ENCODE measurements around the gene SPOCK2.

SPOCK2 gene

DNA sequence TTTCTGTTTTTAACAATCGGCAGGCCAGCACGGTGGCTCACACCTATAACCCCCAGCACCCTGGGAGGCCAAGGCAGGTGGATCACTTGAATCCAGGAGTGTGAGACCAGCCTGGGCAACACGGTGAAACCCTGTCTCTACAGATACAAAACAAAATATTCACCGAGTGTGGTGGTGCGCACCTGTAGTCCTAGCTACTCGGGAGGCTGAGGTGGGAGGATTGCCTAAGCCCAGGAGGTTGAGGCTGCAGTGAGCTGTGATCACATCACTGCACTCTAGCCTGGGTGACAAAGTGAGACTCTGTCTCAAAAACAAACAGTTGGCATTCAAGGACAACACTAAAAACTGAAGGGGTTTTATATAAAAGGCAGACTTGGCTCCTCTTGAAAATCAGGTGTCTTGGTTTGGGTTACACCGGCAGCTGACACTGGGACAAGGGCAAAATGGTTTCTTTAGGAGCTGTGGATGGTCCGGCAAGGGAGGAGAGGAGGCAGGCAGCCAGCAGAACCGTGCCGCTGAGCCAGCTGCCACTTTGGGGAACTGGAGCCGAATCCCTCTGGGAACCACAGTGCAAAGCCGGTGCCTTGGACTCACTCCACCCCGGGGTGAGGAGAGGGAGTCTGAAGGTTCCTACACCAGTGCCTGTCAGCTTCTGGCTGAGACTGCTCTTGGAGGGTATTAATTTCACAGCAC lies 71.6 kb downstream of the SPOCK2 start:
- H3K4me3 ChIP-seq (ENCODE audit: low read length), result no peak overlapping the region
- no peaks in the 10 kb centered on the region for H3K27me3 ChIP-seq (ENCODE audit: insufficient read depth, low read length)
- H3K27ac ChIP-seq (ENCODE audit: low read length), result no peak overlapping the region
- H3K9ac ChIP-seq (ENCODE audit: low read depth, low read length), result no peak overlapping the region
- no peaks in the 10 kb centered on the region for H3K9me3 ChIP-seq (ENCODE audit: insufficient read depth, low read depth, low read length)
- no peaks in the 10 kb centered on the region for H3K36me3 ChIP-seq (ENCODE audit: insufficient read depth, low read depth, low read length)
- H3K4me1 ChIP-seq (ENCODE audit: insufficient read depth, low read length), result no peaks in the 10 kb centered on the region

DNA sequence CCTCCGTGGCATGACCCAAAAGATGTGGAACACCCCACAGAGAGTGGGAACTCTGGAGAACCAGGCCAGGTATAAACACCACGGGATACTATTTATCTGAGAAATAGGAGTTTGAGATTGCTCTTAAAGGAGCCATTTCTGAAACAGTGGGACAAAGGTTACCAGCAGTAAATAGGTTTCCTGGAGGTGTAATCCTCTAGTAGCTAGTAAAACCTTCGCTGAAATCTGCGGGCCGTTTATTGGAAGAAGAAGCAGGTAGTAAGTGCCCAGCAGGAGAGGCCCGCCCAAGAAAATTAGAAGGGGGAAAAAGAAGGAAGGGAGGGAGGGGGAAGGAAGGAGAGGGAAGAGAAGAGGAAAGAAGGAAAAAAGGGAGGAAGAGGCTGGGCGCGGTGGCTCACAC lies 72.5 kb downstream of the SPOCK2 start:
- Histone ChIP-seq H3K9me3 (ENCODE audit: insufficient read depth, low read depth, low read length) (no peaks in the 10 kb centered on the region), H3K36me3 (ENCODE audit: insufficient read depth, low read depth, low read length) (no peaks in the 10 kb centered on the region), H3K27ac (ENCODE audit: low read length) (no peak overlapping the region), H3K27me3 (ENCODE audit: insufficient read depth, low read length) (no peaks in the 10 kb centered on the region), H3K4me1 (ENCODE audit: insufficient read depth, low read length) (no peaks in the 10 kb centered on the region), H3K9ac (ENCODE audit: low read depth, low read length) (no peak overlapping the region), H3K4me3 (ENCODE audit: low read length) (no peak overlapping the region)

DNA sequence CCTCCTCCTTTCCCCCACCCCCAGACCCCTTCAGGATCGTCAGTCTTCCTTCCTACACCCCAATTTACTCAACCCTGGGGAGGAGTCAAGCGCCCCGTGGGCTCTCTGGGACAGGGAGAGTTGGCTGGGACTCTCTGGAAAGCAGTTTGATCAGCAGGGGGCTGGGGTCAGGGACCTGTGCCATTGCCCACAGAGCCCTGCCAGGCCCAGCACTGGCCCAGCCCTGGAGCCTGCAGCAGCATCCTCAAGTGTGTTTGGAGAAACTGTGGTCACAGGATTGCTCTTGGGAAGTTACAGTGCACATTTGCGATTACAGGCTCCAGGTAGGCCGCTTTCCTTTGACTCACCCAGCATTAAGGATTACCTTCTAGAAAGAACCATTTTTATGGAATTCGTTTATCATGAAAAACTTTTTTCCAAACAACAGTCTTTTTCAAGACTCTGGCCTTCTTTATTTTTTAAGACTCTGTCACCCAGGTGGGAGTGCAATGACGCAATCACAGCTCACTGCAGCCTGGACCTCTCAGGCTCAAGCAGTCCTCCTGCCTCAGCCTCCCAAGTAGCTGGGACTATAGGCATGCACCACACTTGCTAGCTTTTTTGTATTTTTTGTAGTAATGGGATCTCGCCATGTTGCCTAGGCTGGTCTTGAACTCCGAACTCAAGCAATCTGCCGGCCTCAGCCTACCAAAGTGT lies 73.4 kb downstream of the SPOCK2 start:
- no peak overlapping the region for H3K27ac ChIP-seq (ENCODE audit: low read length)
- H3K4me3 ChIP-seq (ENCODE audit: low read length), result no peak overlapping the region
- H3K4me1 ChIP-seq (ENCODE audit: insufficient read depth, low read length), result no peaks in the 10 kb centered on the region
- H3K36me3 ChIP-seq (ENCODE audit: insufficient read depth, low read depth, low read length), result no peaks in the 10 kb centered on the region
- no peaks in the 10 kb centered on the region for H3K27me3 ChIP-seq (ENCODE audit: insufficient read depth, low read length)
- no peaks in the 10 kb centered on the region for H3K9me3 ChIP-seq (ENCODE audit: insufficient read depth, low read depth, low read length)
- no peak overlapping the region for H3K9ac ChIP-seq (ENCODE audit: low read depth, low read length)

DNA sequence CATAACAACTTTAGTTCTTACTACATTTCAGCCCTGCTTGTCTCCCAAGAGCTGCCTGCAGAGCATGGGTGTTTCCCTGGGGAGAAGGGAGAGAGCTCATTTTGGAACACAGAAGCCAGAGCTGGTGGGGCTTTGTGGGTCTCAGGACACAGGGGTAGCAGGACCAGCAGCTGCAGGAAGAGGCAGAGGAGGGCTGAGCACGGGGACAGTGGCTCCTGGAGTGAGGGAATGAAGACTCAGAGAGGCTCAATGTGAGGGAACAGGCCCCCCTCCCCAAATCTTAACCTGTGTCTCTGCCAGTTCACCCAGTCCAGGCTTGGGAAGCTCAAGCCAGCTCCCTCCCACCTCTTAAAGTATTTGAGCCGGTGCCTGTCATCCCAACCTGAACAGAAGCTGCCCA lies 74.2 kb downstream of the SPOCK2 start:
- no peaks in the 10 kb centered on the region for H3K27me3 ChIP-seq (ENCODE audit: insufficient read depth, low read length)
- H3K9ac ChIP-seq (ENCODE audit: low read depth, low read length), result no peak overlapping the region
- no peaks in the 10 kb centered on the region for H3K36me3 ChIP-seq (ENCODE audit: insufficient read depth, low read depth, low read length)
- H3K4me3 ChIP-seq (ENCODE audit: low read length), result no peak overlapping the region
- no peaks in the 10 kb centered on the region for H3K4me1 ChIP-seq (ENCODE audit: insufficient read depth, low read length)
- H3K9me3 ChIP-seq (ENCODE audit: insufficient read depth, low read depth, low read length), result no peaks in the 10 kb centered on the region
- H3K27ac ChIP-seq (ENCODE audit: low read length), result no peak overlapping the region

DNA sequence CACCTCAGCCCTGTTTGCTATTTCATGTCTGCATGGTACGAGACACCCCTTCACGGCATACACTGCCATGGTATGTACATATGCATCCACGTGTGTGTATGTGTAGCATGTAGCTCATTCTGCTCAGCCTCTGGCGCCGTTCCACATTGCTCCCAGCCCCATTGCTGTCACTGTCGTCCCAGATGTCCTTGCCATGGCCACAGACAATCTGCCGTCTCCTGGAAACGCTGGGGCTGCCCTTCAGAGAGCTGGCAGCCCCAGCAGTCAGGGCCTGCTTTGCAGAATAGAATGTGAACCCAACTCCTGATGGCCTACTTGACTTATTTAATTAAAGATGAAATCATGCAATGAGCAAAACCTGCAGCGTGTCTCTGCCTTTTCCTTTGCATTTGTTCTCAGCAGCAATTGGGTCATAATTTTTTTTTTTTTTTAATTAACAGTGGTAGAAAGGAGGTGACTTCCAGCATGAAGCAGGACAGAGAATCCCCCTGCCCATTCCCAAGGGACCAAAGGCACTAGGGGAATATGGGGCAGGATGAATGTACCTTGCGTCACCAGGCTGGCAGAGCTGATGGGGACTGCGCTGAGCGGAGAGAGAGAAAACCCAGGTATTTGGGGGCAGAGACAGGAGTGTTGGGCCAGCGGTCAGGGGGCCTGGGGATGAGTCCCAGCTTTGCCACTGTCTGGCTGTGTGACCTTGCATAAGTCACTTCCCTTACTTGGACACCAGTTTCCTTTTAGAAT lies 75.0 kb downstream of the SPOCK2 start:
- H3K9ac ChIP-seq (ENCODE audit: low read depth, low read length), result no peak overlapping the region
- H3K4me3 ChIP-seq (ENCODE audit: low read length), result no peak overlapping the region
- no peaks in the 10 kb centered on the region for H3K9me3 ChIP-seq (ENCODE audit: insufficient read depth, low read depth, low read length)
- no peaks in the 10 kb centered on the region for H3K27me3 ChIP-seq (ENCODE audit: insufficient read depth, low read length)
- H3K27ac ChIP-seq (ENCODE audit: low read length), result no peak overlapping the region
- H3K4me1 ChIP-seq (ENCODE audit: insufficient read depth, low read length), result no peaks in the 10 kb centered on the region
- no peaks in the 10 kb centered on the region for H3K36me3 ChIP-seq (ENCODE audit: insufficient read depth, low read depth, low read length)

DNA sequence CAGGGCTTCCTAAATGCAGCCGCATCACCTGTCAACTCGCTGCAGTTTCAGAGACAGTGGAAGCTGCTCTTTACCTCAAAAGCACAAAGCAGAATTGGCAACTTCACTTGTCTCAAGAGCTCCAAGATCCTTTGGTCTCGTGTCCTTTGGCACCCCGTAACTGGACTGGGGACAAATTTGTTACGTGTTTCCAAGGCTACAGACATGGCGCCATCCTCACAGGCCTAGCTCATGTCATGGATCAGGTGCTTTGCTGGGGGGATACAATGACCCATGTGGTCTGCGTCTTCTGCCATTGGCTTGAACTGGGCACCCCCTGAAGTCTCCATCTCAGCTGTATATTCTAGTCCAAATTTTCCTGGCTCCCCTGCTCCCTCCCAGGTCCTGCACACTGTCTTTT lies 75.6 kb downstream of the SPOCK2 start:
- H3K4me1 ChIP-seq (ENCODE audit: insufficient read depth, low read length), result no peaks in the 10 kb centered on the region
- H3K4me3 ChIP-seq (ENCODE audit: low read length), result no peak overlapping the region
- H3K9me3 ChIP-seq (ENCODE audit: insufficient read depth, low read depth, low read length), result no peaks in the 10 kb centered on the region
- H3K36me3 ChIP-seq (ENCODE audit: insufficient read depth, low read depth, low read length), result no peaks in the 10 kb centered on the region
- H3K27me3 ChIP-seq (ENCODE audit: insufficient read depth, low read length), result no peaks in the 10 kb centered on the region
- H3K9ac ChIP-seq (ENCODE audit: low read depth, low read length), result no peak overlapping the region
- H3K27ac ChIP-seq (ENCODE audit: low read length), result no peak overlapping the region

DNA sequence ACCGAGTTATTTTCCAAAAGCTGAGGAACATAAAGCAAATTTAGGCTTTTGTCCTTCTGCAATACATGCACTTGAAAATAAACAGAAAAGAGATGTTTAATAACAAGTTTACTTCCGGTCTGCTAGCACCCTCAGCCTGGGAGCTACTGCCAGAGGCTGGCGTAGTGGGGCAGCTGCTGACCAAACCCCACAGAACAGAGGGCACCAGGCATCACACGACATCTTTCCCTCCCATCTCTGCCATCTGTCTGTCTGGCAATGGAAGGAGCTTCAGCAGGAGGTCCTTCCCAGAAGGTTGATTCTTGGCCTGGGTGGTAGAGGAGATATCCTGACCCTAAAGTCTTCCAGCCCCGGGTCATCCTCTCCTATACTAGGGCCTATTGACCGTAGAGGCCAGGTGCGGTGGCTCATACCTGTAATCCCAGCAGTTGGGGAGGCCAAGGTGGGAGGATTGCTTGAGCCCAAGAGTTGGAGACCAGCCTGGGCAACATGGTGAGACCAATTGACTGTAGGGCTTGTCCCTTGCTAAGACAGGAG lies 76.3 kb downstream of the SPOCK2 start:
- Histone ChIP-seq H3K27me3 (ENCODE audit: insufficient read depth, low read length) (no peaks in the 10 kb centered on the region), H3K4me3 (ENCODE audit: low read length) (no peak overlapping the region), H3K4me1 (ENCODE audit: insufficient read depth, low read length) (no peaks in the 10 kb centered on the region), H3K36me3 (ENCODE audit: insufficient read depth, low read depth, low read length) (no peaks in the 10 kb centered on the region), H3K9me3 (ENCODE audit: insufficient read depth, low read depth, low read length) (no peaks in the 10 kb centered on the region), H3K9ac (ENCODE audit: low read depth, low read length) (no peak overlapping the region), H3K27ac (ENCODE audit: low read length) (no peak overlapping the region)

DNA sequence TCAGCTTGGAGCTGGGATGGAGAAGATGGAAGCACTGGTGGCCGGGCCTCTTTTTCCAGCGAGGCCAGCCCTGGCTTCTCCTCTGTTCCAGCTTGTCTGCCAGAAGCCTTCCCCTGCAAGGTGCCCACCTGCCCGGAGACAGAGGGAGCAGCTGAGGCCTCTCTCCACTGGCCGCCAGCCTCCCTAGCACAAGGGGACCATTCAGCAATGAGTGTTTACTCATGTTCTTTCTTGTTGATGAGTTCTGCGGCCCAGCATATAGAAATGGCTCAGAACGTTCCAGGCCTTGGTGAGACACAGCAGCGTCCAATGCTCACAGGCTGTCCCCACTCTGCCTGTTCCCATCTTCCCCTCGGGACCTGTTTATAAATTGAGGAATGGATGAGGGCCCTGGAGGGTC lies 76.9 kb downstream of the SPOCK2 start:
- Histone ChIP-seq H3K4me1 (ENCODE audit: insufficient read depth, low read length) (no peaks in the 10 kb centered on the region), H3K9me3 (ENCODE audit: insufficient read depth, low read depth, low read length) (no peaks in the 10 kb centered on the region), H3K27ac (ENCODE audit: low read length) (no peak overlapping the region), H3K9ac (ENCODE audit: low read depth, low read length) (no peak overlapping the region), H3K27me3 (ENCODE audit: insufficient read depth, low read length) (no peaks in the 10 kb centered on the region), H3K36me3 (ENCODE audit: insufficient read depth, low read depth, low read length) (no peaks in the 10 kb centered on the region), H3K4me3 (ENCODE audit: low read length) (no peak overlapping the region)

DNA sequence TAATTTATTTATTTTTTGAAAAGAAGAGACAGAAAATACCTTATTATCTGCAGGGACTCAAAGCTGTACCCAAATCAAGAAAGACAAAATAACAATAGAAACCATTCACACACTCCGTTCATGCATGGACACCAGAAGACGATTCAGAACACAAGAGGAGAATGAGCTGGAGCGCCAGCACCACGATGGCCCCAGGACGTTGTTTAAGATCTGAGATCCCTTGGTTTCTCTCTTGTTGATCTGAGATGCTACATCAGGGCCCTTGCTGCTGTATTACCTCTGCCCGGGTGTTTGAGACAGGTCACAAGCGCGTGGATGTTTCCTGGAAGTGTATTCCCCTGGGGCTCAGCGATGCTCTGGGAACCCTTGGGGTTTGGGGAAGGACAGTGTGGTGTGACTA lies 77.3 kb downstream of the SPOCK2 start:
- Histone ChIP-seq H3K4me1 (ENCODE audit: insufficient read depth, low read length) (no peaks in the 10 kb centered on the region), H3K4me3 (ENCODE audit: low read length) (no peak overlapping the region), H3K27ac (ENCODE audit: low read length) (no peak overlapping the region), H3K36me3 (ENCODE audit: insufficient read depth, low read depth, low read length) (no peaks in the 10 kb centered on the region), H3K27me3 (ENCODE audit: insufficient read depth, low read length) (no peaks in the 10 kb centered on the region), H3K9ac (ENCODE audit: low read depth, low read length) (no peak overlapping the region), H3K9me3 (ENCODE audit: insufficient read depth, low read depth, low read length) (no peaks in the 10 kb centered on the region)

DNA sequence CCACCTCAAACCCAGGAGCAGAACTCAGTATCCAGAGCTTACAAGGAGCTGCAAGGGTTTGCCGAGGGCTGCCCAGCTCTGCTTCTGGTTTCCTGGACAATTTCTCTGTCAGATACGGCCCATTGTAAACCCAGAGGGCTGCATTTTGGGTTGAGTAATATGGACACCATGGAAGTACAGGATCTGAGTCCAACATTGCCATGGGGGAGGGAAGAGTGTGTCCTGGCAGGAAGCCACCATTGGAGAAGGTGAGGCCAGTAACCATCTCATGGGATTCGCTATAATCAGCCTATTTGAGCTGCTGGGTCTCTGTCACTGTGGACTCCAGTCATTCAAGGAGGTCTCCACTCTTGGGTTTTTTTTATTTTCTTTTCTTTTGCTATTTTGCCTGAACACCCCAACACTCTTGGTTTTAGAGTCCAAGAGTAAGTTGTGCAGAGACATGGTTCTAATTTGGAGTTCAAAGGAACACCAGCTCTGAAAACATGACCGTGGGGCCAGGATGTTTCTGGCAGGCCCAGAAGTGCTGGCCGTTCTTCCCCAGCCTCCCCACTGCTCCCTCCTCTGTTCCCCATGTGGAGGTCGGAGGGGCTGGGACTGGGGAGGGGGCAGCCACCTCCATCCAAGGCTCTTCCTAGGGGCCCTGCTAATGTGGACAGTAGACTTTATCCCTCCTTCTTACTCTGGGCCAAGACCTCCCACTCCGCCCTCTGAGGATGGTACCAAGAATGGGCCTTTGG lies 77.9 kb downstream of the SPOCK2 start:
- no peaks in the 10 kb centered on the region for H3K27me3 ChIP-seq (ENCODE audit: insufficient read depth, low read length)
- no peaks in the 10 kb centered on the region for H3K9me3 ChIP-seq (ENCODE audit: insufficient read depth, low read depth, low read length)
- H3K36me3 ChIP-seq (ENCODE audit: insufficient read depth, low read depth, low read length), result no peaks in the 10 kb centered on the region

DNA sequence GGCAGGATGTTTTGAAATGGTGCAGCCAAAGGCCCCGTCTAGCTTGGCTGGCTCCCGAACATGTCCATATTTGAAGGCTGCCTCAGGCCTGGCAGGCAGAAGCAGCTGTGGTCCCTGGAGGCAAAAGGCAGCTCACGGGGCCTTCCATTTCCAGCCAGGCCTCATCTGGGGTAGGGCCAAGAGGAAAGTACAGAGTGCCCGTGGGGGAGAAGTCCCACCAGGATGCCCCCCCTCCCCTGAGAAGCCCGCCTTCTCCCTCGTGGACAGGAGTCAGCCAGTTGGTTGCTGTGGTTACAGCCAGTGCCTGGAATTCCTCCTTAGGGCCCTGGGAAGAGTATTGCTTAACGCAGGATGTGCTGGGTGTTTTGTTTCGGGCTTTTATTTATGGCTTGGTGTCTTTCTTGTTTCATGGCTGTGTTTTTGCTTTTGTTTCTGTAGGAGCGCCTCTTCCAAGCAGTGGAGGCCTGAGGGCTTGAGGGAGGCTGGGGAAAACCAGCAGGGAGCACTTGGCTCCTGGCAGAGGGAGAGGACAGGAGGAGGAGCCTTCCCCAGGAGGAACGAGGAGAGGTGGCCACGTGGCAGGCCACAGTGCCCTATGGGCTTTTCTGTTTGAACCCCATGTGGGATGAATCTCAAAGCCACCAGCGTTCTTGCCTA lies 78.8 kb downstream of the SPOCK2 start:
- no peak overlapping the region for H3K27ac ChIP-seq (ENCODE audit: low read length)
- H3K9me3 ChIP-seq (ENCODE audit: insufficient read depth, low read depth, low read length), result no peaks in the 10 kb centered on the region
- no peaks in the 10 kb centered on the region for H3K27me3 ChIP-seq (ENCODE audit: insufficient read depth, low read length)
- H3K9ac ChIP-seq (ENCODE audit: low read depth, low read length), result no peak overlapping the region
- no peaks in the 10 kb centered on the region for H3K36me3 ChIP-seq (ENCODE audit: insufficient read depth, low read depth, low read length)
- H3K4me3 ChIP-seq (ENCODE audit: low read length), result no peak overlapping the region
- no peaks in the 10 kb centered on the region for H3K4me1 ChIP-seq (ENCODE audit: insufficient read depth, low read length)

More for the DNA sequence above, 77.9 kb downstream of the SPOCK2 start:
- Histone ChIP-seq H3K27ac (ENCODE audit: low read length) (no peak overlapping the region), H3K4me3 (ENCODE audit: low read length) (no peak overlapping the region), H3K4me1 (ENCODE audit: insufficient read depth, low read length) (no peaks in the 10 kb centered on the region), H3K9ac (ENCODE audit: low read depth, low read length) (no peak overlapping the region)

Measured in iPS-20b (cell line).